Activated gamma-delta T cell treated with anti-CD3 and anti-CD28 coated beads, Interleukin-2, amount 50 U/mL, for 16 hours (primary cell): ENCODE data around the gene PDLIM4.

Experiments used
- DNase-seq: peaks from one replicate; pipeline ENCODE4 v3.0.0-alpha.2; 2020; ENCODE audit warnings: low read depth

The PDLIM4 gene, protein sequence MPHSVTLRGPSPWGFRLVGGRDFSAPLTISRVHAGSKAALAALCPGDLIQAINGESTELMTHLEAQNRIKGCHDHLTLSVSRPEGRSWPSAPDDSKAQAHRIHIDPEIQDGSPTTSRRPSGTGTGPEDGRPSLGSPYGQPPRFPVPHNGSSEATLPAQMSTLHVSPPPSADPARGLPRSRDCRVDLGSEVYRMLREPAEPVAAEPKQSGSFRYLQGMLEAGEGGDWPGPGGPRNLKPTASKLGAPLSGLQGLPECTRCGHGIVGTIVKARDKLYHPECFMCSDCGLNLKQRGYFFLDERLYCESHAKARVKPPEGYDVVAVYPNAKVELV

DNA sequence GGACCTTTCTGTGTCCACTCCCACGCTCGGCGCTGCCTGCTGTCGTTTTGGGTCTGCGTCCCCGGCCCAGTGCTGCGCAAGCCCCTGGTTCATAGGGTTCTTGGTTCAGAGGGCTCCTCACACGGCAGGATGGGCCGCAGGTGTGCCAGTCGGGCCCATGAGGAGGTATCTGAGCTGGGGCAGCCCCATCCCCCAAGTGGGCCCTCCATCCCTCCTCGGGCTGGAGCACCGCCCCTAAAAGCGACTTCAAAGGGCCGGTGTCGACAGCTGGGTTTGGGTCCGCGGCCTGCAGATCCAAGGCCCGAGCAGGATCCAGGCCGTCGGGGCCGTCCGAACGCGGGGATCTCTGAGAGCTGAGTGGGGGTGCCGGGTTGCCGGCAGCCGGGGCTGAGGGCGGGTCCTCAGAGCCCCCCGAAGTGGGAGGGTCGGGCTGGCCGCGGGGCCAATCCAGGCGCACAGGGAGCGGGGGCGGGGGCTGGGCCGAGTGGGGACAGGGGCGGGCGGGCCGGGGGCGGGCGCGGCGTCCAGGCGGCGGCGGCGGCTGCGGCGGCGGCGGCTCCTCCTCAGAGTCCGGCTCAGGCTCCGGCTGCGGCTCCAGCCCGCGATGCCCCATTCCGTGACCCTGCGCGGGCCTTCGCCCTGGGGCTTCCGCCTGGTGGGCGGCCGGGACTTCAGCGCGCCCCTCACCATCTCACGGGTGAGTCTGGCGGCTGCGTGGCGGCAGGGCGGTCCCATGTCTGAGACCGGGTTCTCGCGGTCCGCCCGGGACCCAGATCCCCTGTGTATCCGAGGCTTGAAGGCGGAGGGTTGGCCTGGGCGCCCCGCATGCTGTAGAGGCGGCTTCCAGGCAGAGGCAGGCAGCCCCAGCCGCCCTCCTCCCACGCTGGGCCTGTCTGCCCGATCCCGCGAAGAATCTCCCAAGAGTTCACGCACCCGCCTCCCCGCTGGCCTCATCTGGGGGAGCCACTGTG lies at the start of gene PDLIM4:
Gene PDLIM4 (plus strand): TSS at position 566 of the 971 bp plus-strand sequence. CDS start 39 bp downstream, at position 605.
- no peak for DNase-seq

DNA sequence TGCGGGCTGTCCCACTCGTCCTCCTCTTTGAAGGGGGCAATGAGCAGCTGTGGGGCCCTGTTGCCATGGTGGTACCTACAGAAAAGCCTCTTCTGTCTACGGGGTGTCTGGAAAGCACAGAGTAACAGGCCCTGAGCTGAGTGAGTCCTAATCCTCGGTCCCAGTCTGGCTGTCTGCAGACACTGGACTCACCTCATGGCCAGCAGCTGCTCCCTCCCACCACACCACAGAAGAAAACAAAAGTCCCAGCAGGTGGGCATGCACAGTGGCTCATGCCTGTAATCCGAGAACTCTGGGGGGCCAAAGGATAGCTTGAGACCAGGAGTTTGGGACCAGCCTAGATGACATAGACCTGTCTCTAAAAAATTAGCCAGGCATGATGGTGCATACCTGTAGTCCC lies 49.7 kb upstream of the PDLIM4 start:
- DNase-seq: no peak

DNA sequence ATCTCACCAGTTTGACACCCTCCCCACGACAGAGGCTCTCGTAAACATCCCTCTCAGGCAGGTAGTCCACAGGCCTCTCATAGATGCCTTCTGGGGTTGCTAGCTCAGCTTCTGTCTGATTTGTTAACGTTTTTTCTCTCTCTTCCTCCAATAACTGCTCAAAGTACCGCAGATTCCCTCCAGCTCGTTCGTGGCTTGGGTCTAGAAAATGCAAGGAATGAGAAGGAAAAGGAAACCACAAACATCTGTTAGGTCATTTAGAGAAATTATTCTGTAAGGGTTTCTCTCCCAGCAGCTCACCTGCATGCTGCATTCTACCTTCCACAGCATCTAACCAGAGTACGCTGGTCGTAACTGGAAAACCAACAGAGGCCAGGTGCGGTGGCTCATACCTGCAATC lies 48.4 kb upstream of the PDLIM4 start:
- no peak for DNase-seq

DNA sequence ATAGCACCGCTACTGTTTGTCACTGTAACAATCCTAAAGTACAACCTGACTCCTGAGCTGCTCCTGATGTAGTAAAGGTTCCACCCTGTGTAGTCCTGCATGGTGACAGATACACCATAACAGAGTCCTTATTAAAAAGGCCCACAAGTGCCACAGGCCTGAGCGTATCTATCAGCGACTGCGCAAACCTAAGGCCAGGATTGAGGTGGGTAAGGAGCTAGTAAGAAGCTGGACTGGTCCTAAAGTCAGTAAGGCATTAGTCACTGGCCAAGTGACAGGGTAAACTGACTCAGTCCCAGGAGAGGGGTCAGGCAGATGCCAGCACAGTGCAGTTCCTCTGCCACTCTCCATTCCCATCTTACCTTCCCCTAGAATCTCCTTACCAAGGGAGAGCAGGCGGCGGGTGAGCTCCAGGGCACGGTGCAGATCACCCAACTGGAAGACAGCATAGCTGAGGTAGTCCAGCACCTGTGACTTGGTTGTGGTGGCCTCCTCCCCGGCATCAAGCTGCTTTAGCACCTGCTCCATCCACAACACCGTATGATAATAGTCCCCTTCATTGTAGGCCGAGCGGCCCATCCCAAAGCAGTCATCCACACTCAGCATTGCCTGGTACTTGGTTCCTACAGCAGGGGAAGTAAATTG lies 47.5 kb upstream of the PDLIM4 start:
- no peak for DNase-seq

DNA sequence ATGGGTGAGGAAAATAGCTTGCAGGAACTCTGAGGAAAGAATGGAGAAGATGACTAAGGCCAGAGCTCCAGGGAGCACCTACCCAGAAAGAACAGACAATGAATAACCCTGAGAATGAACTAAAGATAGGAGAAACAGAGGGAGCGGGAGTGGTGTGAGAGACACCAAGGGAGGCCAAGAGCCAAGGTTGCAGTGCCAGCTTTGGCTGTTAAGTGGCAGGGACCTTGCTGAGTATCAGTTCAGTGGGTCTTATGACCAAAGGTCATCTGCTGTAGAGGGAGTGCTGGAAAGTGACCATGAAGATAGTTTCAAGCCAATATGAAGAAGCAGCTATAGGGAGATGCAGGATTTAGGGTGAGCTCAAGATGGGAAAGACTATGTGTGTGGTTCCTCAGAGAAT lies 46.6 kb upstream of the PDLIM4 start:
- DNase-seq: no peak

DNA sequence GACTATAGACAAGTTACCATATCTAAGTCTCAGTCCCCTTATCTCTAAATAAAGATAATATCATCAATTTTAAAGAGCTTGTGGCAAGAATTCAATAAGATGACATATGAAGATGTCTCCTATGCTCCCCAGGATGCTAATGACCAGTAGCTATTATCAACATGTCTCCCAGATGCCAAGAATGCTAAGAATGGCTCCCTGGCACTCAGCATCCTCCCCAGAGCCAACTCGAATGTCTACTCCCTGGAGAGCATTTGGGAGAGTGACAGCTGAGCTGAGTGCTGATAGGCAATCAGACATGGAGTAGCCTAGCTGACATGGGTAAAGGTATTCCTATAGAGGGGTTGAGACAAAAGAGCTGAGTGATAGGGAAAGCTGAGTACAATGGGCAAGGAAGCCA lies 45.7 kb upstream of the PDLIM4 start:
- no peak for DNase-seq

DNA sequence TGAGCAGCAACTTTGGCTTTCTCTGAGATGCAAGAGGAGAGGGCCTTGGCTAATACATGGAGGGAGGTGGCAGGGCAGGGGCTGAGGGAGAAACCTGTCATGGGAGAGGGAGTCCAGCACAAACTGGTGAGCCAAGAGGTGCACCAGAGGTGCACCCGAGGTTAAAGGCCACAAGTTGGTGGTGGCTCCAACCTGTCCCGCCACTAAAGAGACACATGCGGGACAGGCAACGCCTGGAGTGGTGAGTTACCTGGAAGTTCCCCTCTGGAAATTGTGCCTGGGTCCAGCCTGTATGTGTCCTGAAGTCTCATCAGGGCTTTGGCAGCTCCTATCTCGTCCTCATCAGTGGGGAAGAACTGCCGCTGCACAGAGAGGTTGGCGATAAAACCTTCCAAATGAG lies 43.8 kb upstream of the PDLIM4 start:
- DNase-seq: no peak

DNA sequence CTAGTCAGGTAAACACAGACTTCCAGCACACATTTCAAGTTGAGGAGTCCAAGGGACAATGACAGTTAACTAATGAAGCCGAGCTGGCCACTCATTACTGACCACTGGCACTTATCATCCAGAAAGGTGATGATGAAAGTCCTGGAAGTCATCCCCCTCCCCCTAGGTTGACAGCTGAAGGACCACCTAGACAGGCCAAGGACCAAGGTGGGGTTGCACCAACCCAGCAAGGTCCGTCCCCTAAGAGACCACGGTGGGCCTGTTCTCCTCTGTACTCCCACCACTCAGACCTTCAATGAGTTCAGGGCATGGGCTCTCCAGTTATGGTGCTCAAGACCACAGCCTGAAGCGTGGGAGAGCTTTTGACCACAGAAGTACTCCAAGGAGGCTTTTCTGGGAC lies 43.0 kb upstream of the PDLIM4 start:
- DNase-seq: no peak

DNA sequence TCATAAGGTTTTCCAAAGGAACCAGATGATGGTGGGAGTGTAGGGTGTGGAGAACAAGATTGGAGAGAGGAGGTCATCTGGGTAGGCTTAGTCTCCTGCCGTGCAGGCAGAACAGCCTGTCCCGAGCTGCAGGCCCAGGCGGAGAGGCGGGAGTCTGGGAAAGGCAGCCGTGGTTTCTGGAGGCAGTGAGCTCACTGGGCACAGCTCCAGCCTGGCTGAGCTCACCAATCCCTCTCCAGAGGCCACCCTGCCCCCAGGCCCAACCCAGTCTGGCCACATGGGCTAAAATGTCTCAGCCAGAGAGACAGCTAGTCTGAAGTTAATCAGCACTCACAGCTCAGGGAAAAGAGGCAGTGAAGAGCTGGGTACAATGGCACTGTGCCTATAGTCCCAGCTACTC lies 42.2 kb upstream of the PDLIM4 start:
- no peak for DNase-seq

DNA sequence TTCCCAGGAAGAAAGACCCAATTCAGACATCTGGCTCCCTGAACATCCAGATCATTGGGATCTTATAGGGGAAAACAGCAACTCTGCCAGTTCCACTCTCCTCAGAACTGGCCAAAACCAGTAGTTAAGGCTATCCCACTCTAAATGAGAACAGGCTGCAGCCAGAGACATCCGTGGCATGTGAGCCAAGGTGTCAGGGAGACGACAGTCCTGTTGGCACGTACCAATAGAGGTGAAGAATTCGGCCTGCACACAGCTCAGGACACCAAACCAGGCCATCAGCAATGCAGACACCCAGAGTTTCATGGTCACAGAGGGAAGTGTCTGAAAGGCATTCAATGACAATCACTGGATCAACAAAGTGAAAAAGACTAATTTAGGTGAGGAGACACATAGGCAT lies 39.2 kb upstream of the PDLIM4 start:
- DNase-seq: no peak

DNA sequence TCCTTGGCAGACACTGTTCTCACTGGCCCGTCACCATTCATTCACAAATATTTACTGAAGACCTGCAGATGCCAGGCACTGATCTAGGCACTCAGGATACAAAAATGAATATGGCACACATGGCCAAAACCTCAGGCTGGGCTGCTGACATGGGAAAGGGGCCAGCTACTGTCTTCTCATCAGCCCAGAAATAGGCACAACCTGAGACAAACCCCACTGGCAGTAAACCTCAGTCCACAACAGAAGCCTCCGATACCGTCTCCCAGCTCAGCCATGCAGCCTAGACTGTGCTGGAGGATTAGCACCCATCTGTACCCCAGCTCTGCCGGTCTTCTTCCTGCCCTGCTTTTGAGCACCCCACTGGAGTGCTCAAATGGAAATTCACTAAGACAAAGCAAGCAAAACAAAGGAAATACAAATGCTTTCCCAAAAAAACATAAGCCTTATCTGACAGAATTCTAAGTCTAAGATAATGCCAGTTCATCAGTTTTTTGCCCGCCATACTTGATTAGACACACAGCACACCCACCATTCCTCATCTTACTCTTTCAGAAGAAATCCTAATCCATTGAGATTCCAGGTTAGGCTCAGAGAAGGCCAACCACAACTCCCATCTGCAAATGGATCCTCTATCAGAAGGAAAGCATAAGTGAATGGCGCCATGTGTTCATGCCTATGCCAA lies 38.1 kb upstream of the PDLIM4 start:
- DNase-seq: no peak

DNA sequence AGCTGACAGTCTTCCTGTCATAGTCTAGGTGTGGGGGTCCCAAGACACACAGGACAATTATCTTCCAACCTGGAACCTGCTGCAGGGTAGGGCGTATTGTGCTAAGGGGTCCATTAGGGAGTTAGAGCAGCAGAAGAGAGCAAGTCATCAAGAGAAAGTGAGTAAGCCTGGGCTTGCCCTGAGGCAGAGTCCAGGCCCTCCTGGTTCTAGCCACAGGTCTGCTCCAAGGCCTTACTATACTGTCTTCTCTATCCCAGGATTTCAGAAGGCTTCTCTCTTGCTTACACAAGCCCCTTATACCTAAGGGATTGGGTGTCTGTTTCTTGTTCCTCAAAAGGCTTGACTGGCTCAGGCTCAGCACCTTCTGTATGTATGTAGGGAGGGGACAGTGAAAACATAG lies 37.5 kb upstream of the PDLIM4 start:
- DNase-seq: no peak

DNA sequence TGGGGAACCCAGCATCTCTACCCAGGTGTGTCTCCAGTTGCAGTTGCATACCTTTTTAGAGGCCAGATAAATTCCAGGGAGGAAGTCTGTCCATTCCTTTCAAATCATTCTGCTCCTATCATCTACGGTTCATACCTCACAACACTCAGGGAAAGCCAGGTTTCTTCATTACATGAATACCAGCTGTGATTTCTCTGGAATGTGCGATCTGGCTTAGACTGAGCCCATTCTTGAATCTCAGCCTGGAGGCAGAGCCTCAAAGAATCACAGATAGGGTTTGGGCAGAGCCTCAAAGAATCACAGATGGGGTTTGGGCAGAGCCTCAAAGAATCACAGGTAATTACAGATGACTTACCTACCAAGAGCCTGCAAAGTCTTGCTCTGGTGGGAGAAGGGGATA lies 37.0 kb upstream of the PDLIM4 start:
- no peak for DNase-seq

DNA sequence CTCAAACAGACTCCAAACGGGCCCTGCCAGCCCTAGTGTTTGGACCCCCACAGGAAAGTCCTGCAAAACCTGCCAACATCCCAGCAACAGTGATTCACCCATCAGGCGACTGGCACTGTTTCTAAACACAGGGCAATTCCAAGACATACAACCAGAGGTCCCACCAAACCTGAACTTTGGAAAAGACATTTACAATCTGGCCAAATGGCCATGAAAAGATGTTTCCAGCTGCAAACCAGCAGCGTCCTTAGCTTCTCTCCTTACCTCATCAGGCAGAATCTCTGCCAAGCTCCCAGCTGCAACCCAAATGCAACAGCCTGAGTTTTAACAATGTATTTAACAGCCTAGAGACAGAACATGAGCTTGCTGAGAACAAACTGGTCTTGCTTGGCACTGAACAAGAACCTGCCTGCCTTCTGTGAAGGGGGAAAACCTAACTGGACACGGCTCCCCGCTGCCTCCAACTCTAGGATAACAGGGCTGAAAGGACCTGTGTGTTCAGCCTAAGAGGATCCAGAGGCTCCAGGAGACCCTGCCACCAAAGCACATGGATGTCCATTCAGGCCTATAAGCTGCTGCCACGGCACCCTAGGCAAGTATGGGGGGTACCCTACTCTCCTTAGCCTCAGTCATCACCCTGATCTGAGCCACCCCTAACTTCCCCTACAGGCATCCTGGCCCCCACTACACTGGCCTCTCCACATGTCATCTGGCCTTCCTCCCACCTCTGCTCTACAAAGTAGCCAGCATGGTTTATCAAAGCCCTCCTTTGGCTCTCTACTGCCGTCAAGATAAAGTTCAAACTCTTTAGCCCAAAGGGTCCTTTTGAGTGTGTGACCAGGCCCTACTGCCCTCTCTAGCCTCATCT lies 35.5 kb upstream of the PDLIM4 start:
- DNase-seq: no peak

DNA sequence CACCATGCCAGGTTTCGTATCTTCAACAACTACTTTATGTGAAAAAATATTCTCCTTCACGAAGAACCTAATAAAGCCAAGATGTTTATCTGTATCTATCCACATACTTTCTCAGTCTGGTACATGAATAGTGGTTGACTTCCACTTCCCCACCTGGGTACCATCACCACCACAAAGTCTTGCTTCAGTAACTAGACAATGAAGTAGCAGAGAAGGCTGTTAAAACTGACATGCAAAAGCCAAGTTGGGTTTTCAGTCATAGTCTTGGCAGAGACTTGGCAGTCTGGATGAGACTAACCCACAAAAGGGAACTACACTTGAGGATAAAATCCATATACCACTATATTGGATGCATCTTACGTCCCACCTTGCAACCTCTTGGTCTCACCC lies 34.9 kb upstream of the PDLIM4 start:
- no peak for DNase-seq

DNA sequence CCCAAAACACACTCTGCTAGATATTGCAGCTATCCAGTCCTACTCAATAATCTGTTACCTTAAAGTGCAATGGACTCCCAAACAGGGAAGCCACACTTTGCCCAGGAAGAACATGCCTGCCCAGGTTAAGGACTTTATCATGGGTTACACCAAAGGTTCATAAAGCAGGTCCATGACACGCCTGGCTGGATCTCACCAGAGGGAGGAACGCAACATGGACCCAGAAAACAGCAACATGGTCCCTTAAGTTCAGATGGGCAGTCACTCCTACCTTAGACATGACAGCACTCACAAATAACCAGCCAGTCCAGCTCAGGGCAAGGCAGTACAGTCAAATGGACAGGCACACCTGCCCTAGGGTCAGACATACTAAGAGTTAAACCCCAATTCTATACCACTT lies 33.6 kb upstream of the PDLIM4 start:
- no peak for DNase-seq

DNA sequence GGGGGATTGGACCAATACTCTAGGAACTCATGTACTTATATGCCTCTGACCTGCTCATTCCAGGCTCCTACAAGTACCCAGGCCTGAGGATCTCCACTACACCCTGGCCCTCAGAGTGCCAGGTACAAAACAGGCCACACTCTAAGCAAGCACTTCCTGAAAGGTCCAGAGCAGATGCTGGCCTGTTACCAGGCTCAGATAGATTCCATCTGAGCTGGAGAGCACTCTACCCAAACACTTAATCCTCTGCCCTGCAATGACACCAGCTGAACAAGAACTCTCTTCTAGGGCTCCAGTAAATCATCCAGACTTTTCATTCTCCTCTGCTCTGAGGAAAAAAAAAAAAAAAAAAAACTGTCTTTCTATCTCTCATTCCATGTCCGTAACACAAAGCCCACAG lies 32.8 kb upstream of the PDLIM4 start:
- no peak for DNase-seq

DNA sequence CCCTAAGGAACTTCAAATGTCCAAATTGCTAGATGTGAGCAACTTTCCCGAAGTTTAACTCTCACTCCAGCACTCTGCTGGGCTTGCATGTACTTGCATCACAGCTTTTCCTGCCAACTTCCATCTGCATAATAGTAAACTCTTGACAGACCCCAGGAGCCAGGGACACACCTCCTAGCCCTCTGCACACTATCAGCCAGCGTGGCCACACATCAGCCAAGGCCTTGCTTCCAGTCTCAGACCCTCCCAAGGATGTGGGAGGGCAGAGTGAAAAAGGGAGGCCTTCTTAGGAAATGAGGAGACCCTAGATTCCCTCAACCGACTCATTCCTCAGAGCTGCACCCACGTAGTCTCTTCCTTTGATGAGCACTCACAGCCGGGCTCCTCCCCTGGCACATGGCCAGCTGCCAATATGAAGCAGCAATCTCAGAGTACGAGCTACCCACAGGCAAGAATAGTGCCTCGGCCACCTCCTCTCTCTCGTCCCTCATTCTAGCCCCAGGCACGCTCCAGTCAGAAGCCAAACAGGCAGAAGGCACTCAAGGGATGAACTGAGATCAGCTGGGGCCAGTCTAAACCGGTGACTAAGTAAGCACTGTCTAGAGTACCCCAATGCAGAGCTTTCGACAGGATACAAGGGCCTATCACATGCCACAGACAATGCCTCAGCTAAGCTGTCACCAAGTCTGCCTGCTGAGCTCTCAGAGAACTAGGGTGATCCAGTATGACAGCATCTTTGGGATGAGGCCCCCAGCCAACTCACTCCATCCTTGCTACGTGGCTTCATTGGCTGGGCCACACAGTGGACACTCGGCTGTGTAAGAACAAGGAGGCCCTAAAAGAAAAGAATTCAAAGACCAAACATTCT lies 32.1 kb upstream of the PDLIM4 start:
- DNase-seq: no peak

DNA sequence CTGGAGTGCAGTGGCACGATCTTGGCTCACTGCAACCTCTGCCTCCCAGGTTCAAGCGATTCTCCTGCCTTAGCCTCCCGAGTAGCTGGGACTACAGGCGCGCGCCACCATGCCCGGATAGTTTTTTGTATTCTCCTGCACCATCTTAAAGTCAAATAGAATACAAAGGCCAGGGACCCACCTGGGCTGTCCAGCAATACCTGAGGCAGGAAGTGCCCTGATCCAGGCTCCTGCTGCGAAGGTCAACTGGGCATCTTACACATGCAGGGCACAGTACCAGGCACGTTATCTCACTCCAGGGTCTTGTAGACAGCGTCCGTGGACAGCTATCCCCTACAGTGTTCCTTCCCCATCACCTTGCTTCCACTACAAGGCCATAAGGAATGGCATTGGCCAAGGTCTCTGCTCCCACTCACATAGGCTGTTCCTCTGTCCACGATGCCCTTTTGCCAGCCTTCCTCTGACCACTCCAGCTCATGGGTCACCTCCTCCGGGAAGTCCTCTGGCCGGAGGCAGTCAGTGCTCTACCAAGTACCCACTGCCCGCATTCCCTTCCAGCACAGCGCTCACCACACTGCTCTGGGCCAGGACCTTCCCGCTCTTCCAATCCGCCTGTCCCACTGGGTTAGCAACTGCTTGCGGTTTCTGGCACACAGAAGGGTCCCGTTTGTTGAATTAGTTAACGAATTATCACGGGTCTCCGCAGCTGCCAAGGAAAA lies 30.8 kb upstream of the PDLIM4 start:
- no peak for DNase-seq

DNA sequence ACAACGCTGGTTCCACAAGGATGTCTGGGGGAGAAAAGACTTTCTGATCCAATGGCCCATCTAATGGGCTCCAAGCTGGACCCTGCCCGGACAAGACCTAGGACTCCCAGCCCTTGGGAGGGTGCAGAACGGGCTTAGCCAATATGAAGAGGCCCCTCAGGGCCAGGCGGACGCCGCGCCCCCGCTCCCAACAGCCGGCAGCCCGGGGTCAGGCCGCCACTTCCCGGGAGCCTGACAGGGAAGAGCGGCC lies 30.3 kb upstream of the PDLIM4 start:
- no peak for DNase-seq
